Peyer's patch (tissue), 4 donors: ENCODE data around the gene DTX3L.

Experiments used
- CTCF ChIP-seq, 6 experiments: fragments of 450-650 bp in 4 of 6; fragments of 200-600 bp in 2 of 6; sonication (generic) in 1 of 6; IDR thresholded peaks; one replicate each; pipeline ENCODE4 v1.5.1; 2017 to 2019; ENCODE audit warnings: antibody characterized with exemption in 6 of 6, mild to moderate bottlenecking in 3 of 6, moderate library complexity in 1 of 6
- POLR2A ChIP-seq, 2 donors: fragments of 450-650 bp; IDR thresholded peaks; one replicate each; pipeline ENCODE4 v1.5.1; 2017; ENCODE audit warnings: antibody characterized with exemption in 2 of 2, mild to moderate bottlenecking in 2 of 2, moderate library complexity in 2 of 2

DNA sequence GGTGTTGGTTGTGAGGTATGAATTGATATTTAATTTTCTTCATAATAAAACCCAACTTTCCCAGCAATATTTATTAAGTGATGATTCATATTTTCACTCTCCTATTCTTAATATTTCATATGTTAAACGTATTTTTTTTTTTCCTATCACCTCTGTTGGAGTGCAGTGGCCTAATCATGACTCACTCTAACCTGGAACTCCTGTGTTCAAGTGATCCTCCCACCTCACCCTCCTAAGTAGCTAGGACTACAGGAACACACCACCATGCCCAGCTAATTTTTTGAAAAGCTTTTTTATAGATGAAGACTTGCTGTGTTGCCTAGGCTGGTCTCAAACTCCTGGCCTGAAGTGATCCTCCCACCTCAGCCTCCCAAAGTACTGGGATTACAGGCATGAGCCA is 22.0 kb downstream of the DTX3L start:
- no peak for TF ChIP-seq CTCF (IDR thresholded peaks at IDR 0.05)
- no peak for TF ChIP-seq POLR2A (IDR thresholded peaks at IDR 0.05)
